NCI-H82 treated with DMSO at 0.1 percent for 48 hours (cell line): ENCODE data around the gene PANK4.

Source experiments
- DNase-seq: peaks from one replicate; lab custom pipeline; 2025; ENCODE audit not compliant: unreplicated experiment; lab: John Stamatoyannopoulos, UW

PANK4 gene

GRCh38 chr1:2545754-2546514, 19.5 kb upstream of the PANK4 start:
- peak; percentile 91 for DNase-seq

DNA sequence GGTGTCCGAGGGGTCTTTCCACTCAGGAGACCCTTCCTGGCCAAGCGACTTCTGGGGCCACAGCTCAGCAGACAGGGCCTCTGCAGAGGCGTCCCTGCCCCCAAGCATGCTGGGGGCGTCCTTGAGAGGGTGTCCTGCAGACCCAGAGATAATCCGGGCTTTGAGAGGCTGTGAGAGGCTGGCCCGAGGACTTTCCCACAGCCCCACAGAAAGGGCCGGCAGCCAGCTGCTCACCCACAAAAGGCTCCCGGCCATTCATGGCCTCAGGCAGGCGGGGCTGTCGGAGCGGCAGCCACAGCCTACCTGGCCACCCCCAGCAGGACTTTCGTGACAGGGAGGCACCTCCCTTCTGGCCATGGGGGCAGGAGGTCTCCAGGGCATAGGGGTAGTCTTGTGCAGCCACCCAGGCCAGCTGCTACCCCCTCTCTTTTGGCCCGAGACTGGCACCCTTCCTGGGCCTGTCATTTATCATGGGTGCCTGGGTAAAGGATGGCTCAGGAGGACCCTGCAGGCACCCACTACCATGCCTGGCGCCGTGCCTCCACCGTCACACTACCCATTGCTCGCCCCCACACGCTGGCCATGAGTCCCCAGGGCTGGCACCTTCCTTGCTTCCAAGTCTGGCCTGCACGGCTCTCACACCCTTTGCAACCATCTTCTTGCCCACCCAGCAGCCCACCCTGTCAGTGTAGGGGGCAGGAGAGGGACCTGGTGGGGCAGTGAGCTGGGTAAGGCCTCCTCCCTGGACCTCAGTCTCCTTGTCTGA, 18.7 kb upstream of the PANK4 start:
- DNase-seq, result peak; percentile 14

- DNase-seq, result no peak
Measured at GRCh38 chr1:2544093-2544874, 17.9 kb upstream of the PANK4 start.

- no peak for DNase-seq
Measured at GRCh38 chr1:2543543-2544092, 17.2 kb upstream of the PANK4 start.

DNA sequence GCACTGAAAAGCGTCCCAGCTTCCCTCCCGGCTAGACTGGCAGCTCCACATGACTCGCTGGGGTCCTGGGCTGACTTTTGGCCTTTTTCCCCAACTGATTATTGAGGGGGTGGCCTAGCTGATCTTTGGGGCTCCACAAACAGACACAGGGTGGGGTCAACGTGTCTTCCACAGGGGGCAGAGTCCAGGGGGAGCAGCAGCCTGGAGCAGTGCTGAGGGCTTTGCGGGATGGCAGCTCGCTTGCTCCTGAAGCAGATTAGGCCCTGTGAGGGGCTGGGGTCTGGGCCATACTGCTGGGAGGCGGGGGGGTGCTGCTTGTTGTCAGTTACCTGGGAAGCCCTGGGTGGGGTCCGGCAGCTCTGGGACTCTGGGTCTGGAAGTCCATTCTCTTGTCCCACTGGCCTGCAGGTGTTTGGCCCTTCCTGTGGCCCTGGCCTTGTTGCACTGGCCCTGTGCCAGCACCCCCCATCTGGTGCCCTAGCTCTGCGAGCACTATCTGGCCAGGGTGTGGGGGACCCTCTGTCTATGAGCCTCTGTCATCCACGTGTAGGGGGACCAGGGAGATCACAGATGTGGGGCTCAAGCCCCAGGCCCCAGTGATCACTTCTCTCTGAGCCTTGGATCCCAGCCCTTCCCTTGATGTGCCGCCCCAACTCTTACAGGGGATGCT, 16.0 kb upstream of the PANK4 start:
- DNase-seq, result no peak

- no peak for DNase-seq
Measured at GRCh38 chr1:2541619-2542245, 15.3 kb upstream of the PANK4 start.

DNA sequence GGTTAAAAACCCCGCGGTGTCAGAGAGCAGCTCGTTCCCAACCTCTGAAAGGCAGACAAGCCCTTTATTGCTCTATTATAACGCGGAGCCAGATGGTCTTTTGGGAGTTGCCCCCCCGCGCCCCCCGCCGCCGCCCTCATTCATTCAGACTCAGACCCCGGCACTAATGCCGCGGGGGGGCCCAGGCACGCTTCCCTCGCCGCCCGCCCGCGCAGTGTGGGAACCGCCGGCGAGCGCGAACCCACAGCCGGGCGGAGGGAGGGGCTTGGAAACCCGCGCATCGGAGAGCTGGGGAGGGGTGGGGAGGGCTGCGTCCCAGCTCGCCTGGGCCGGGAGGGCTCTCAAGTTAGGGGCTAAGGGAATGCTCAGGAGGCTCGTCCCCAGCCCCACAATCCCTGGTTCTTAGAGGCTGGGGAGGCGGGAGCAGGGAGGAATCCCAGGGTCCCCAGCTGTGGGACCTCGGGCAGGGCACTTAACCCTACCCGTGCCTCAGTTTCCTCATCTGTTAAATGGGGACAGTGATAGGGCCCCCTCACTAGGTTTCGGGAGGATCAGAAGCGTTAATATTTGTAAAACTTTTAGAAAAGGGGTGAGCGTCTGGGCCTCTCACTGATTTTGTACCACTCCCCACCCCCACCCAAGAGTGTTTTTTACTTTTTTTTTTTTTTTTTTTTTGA, 14.6 kb upstream of the PANK4 start:
- DNase-seq, result peak; percentile 57

- DNase-seq, result no peak
Measured at GRCh38 chr1:2539312-2539907, 13.0 kb upstream of the PANK4 start.

DNA sequence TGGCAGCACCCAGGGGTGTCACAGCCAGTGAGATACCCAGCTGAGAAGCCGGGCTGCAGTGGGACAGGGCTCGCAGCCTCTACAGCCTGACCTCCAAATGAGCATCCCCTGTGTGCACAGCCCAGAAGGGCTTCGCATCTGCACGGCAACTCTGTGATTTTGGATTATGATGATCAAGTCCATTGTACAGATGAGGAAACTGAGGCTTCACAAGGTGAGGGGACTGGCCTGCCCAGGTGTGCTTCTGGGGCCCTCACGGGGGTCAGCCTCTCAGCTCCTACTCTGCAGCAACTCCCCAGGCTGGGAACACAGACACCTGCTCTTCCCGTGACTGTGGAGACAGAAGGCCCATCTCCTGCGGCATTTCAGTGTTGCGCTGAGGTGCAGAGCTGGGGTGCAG, 12.5 kb upstream of the PANK4 start:
- no peak for DNase-seq

DNA sequence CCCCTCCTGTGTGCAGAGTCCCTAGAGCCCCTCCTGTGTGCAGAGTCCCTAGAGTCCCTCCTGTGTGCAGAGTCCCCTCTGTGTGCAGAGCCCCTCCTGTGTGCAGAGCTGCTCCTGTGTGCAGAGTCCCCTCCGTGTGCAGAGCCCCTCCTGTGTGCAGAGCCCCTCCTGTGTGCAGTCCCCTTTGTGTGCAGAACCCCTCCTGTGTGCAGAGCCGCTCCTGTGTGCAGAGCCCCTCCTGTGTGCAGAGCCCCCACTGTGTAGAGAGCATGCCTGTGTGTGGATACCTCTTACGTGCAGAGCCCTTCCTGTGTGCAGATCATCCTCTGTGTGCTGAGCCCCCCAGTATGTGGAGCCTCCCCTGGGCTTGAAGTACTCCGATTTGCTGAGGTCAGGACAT, 12.0 kb upstream of the PANK4 start:
- DNase-seq, result no peak

GRCh38 chr1:2537784-2538115, 11.4 kb upstream of the PANK4 start:
- no peak for DNase-seq

DNA sequence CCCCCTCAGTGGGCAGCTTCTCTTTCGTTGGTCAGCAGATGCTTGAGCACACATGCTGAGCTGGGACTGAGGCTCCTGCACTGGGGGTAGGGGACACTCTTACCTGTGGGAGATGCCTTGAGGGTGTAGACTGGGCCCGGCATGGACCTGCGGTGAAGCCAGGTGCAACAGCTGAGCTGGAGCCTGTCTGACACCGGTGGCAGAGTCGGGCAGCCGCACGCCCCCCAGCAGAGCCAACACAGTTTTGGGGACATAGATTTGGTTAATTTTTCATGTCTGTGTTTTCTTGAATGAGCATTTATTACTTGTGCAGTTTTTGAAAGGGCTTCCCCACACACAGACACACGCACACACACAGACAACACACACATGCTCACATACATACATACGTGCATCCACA, 9.6 kb upstream of the PANK4 start:
- DNase-seq, result no peak

DNA sequence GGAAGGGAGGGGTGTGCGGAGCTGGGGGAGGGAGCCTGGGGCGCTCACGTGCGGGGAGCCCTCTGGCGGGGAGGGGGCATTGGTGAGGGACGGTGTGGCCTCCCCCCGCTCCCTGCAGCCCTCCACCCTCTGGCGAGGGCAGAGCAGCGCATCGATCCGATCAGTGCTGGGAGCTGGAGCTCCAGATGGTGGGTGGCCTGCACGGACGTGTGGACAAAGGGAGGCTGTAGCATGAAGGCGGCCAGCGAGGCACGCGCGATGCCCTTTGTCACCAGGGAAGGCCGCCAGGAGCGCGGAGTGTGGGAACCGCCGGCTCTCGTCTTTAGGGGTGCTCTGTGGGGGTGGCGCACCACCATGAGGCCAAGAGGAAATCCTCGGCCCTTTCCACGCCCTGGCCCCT, 9.1 kb upstream of the PANK4 start:
- no peak for DNase-seq

DNA sequence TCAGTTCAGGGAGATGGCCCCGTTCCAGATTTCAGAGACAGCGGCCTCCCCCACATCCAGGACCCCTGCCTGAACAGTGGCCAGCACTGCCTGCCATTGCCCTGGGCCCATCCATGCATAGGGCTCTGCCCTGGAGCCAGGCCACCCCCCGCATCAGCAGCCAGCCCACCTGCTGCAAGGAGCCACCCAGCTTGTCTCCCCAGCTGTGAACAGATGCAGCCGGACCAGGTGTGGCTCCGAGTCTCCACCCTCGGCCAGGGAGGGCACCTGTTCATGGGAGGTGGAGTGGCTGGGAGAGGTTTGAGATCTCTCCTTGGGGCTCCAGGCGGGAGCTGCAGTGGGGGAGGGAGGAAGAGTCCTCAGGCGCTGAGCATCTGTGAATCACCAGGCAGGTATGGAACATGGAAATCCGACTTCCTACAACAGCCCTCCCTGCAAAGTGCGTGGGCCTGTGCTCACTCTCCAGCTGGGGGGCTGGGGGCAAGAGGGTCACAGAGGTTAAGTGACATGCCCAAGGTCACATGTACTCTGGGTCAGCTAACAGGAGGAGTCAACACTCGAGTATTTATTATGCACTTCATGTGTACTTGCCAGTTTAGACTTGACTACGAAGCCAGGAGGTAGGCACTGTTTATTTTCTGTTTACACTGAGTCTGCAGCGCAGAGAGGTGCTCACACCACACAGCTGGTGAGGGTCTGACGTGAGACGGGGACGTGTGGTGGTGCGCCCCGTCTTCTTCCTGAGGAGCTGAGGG, 8.5 kb upstream of the PANK4 start:
- no peak for DNase-seq

DNA sequence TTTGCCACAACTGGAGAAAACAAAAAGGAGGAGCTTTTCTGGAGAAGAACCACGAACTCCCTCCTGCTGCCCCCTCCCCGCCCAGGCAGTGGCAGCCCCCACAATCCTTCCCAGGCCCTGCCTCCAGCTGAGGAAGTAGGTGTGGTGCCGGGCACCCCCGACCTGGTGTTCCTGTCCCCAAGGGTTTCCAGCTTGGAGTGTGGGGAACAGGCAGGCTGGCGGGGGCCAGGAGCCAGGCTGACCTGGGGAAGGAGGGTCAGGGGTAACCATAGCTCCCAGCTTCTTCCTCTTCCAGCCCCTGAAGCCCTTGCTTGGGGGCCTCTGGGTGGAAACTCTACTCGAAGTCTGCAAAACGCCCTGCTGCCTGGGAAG, 7.9 kb upstream of the PANK4 start:
- no peak for DNase-seq

DNA sequence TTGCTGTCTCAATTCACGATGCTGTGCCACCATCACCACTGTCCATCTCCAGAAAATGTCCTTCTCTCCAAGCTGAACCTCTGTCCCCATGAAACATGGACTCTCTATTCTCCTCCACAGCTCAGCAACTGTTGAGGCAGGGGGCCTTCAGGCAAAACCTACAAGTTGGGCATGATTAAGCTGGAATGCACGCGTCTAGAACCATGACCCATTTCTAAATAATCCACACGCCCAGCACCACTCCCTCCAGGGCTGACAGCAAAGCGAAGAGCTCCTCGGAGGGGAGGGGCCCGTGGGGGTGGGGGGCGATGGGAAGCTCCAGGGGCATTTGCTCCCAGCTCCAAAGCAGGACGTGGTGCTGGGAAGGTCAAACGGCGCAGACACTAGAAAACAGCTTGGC, 7.0 kb upstream of the PANK4 start:
- no peak for DNase-seq

- DNase-seq, result no peak
Measured at GRCh38 chr1:2532485-2533160, 6.2 kb upstream of the PANK4 start.

GRCh38 chr1:2530513-2531361, 4.3 kb upstream of the PANK4 start:
- DNase-seq, result no peak
